Measurements from ENCODE around the gene MEGF8.
"Not testable (repeated sequence)": the region's sequence is repeated elsewhere in the genome, so short reads cannot be mapped to it uniquely, and the experiment has no call there.

The MEGF8 gene

DNA sequence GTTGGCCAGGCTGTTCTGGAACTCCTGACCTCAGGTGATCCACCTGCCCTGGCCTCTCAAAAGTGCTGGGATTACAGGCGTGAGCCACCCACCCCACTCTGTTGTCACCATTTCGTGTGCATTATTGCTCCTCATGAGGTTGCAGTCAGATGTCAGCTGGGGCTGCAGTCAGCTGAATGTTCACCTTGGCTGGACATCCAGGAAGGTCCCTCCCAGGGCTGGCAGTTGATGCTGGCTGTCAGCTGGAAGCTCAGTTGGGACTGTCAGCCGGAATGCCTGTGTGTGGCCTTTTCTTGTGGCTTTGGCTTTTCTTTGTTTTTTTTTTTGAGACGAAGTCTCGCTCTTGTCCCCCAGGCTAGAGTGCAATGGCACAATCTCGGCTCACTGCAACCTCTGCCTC, 6.6 kb downstream of the MEGF8 start:
- no peak for DNase-seq (ENCODE audit: low read depth in 3 of 3)

DNA sequence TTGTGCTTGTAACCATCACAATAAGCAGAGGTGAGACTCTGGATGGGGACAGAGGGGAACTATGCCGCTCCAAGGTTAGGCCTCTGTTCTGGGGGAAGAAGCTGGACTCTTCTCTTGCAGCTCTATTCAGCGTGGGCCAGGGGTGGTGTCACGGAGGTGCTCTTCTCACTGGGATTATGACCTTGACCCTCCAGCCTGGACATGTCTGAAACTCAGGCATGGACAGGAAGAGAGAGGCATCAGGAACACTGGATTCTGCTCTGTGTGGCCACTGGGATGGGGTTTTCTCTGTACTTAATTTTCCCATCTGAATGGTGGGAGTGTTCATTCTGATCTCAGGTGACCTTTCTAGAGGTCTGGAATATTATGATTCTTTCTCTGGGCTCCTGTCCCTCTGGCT, 7.6 kb downstream of the MEGF8 start:
- DNase-seq (ENCODE audit: low read depth in 3 of 3): no peak

DNA sequence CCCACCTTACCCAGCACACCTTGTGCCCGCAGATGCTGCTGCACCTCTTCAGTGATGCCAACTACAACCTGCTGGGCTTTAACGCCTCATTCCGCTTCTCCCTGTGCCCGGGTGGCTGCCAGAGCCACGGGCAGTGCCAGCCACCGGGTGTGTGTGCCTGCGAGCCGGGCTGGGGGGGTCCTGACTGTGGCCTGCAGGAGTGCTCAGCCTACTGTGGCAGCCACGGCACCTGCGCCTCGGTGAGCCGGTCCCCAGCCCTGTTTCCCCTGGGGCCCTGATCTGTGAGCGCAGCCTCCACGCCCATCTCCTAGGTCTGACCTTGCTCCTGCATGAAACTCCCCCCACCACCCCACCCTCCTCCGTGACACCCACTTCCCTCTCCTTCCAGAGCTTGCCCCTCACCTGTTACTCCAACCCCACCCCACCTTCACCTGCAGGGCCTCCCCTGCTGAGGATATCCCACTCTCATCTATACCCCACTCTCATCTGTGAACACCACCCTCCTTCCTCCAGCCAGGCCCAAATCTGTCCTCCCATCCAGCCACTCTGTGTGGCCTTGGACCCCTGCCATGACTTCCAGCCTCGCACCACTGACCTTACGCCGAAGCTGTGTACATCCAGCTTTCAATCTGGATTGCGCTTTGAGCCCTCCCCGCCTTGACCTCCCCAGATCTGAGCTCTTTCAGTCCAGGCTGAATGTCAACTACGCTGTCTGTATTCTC, 8.7 kb downstream of the MEGF8 start:
- no peak for DNase-seq (ENCODE audit: low read depth in 3 of 3)

DNA sequence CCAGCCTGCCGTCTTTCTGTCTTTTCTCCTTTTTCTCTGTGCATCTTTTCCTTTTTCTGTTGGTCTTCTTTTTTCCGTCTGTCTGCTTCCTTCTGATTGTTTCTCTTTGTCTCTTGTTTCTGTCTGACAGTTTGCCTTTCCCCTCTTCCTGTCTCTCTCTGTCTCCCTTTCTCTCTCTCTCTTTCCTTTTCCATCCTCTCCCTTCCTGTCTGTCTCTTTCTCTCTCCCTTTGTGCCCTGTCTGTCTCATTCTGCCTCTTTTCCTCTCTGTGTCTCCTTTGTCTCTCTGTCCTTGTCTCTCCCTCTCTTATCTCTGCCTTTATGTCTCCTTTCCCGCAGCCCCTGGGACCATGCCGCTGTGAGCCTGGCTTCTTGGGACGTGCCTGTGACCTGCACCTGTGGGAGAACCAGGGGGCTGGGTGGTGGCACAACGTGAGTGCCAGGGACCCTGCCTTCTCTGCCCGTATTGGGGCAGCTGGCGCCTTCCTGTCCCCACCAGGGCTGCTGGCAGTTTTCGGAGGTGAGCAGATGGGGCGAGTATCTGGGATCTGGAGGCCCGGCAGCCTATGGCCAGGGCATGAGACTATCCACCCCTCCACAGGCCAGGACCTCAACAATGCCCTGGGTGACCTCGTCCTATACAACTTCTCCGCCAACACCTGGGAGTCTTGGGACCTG, 9.4 kb downstream of the MEGF8 start:
- no peak for DNase-seq (ENCODE audit: low read depth in 3 of 3)

DNA sequence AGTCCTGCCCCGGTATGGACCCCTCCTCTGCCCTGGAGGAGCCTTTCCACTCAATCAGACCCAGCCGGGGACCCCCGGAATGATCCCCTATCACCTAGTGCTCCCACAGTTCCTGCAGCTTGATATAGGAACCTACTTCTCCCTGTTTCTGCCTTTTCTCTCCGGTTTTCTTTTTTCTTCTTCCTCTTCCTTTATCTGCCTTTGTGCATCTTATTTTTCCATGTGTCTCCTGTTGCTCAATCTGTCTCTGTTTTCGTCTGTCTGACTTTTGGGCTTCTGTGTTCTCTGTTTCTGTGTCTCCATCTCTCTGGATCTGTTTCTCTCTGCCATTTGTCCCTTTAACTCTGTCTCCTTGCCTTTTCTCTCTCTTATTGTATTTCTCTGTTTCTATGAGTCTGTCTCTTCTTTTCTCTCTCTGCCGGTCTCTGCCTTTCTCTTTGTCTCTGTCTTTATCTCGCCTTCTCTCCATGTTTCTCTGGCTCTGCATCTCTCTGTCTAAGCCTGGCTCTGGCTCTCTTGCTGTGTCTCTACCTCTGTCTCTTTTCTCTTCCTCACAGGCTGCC, 10.0 kb downstream of the MEGF8 start:
- DNase-seq (ENCODE audit: low read depth in 3 of 3): no peak

DNA sequence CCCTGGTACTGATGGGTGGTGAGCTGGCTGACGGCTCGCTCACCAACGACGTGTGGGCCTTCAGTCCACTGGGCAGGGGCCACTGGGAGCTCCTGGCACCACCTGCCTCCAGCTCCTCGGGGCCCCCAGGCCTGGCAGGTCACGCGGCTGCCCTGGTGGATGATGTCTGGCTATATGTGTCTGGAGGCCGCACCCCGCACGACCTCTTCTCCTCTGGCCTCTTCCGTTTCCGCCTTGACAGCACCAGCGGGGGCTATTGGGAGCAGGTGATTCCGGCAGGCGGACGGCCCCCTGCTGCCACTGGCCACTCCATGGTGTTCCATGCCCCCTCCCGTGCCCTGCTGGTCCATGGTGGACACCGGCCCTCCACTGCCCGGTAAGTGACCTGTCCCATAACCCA, 10.5 kb downstream of the MEGF8 start:
- no peak for DNase-seq (ENCODE audit: low read depth in 3 of 3)

DNA sequence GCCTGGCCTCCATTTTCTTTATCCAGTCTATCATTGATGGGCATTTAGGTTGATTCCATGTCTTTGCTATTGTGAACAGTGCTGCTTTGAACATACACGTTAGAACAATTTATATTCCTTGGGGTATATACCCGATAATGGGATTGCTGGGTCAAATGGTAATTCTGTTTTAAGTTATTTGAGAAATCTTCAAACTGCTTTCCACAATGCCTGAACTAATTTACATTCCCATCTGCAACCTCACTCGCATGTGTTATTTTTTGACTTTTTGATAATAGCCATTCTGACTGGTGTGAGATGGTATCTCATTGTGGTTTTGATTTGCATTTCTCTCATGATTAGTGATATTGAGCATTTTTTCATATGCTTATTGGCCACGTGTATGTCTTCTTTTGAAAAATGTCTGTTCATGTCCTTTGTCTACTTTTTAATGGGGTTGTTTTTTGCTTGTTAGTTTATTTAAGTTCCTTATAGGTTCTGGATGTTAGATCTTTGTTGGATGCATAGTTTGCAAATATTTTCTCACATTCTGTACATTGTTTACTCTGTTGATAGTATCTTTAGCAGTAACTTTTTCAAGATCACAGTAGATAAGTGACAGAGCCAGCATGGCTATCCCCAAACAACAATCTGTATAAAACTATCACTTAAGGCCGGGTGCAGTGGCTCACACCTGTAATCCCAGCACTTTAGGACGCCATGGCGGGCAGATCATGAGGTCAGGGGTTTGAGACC, 13.9 kb downstream of the MEGF8 start:
- not testable (repeated sequence) for DNase-seq (ENCODE audit: low read depth in 3 of 3)

DNA sequence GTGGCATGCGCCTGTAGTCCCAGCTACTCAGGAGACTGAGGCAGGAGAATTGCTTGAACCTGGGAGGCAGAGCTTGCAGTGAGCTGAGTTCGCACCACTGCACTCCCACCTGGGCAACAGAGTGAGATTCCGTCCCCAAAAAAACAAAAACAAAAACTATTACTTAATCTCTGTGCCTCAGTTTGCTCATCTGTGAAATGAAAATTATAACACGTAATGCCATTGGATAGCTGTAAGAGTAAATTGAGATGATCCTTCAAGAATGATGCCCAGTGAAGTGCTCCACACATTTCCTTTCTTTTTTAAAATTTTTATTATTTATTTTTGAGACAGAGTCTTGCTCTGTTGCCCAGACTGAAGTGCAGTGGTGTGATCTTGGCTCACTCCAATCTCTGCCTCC, 14.5 kb downstream of the MEGF8 start:
- DNase-seq (ENCODE audit: low read depth in 3 of 3): not testable (repeated sequence)

DNA sequence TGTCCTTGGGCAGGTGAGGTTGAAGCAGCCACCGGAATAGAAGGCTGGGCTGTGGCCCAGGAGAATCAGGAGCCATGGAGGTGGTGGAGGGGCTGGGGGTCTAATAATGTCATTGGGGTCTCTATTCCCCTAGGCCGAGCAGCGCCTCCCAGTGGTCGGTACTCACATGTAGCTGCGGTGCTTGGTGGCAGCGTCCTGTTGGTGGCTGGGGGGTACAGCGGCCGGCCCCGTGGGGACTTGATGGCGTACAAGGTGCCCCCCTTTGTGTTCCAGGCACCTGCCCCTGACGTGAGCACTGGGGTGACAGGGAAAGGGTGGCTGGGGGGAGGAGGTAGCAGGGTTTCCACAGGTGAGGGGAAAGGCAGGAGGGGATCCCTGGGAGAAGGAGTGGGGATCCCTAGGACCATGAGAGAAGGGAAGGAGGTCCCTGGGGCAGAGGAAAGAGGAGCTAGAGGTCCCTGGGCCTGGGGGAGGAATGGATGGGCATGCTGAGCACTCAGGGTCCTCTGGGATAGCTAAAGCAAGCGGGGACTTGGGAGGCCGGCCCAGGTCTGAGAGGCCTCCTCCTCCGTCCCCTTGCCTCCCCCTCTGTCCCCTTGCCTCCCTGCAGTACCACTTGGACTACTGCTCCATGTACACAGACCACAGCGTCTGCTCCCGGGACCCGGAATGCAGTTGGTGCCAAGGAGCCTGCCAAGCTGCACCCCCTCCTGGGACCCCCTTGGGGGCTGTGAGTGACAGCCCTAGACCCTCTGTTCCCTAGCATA, 18.1 kb downstream of the MEGF8 start:
- DNase-seq (ENCODE audit: low read depth in 3 of 3): no peak

DNA sequence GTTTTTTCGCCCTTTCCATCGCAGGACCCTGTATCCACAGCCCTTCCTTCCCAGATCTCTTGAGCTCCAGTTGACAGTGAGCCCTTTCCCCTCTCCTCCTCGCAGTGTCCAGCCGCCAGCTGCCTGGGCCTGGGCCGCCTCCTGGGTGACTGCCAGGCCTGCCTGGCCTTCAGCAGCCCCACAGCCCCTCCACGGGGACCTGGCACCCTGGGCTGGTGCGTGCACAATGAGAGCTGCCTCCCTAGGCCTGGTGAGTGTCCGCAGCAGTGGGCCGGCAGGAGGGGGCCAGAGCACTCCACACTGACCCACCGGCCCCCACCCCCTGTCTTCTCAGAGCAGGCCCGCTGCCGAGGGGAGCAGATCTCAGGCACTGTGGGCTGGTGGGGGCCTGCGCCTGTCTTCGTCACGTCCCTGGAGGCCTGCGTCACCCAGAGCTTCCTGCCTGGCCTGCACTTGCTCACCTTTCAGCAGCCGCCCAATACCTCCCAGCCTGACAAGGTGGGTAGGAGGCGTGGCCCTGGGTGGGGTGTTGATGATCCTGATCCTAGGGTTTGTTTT, 19.0 kb downstream of the MEGF8 start:
- no peak for DNase-seq (ENCODE audit: low read depth in 3 of 3)

DNA sequence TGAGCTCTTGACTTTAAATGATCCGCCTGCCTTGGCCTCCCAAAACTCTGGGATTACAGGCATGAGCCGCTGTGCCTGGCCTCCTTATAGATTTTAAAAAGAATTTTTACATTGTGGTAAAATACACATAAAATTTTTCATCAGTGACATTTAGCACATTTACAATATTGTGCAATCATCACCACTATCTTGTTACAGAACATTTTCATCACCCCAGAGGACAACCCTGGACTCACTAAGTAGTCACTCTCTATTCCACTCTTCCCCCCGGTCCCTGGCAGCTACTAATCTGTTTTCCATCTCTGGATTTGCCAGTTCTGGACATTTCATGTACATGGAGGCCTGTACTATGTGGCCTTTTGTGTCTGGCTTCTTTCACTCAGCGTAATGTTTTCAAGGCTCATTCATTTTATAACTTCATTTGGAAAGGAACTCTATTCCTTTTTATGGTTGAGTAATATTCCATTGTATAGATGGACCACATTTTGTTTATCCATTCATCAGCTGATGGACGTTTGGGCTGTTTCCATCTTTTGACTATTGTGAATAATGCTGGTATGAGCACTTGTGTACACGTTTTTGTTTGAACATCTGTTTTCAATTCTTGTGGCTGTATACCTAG, 19.9 kb downstream of the MEGF8 start:
- DNase-seq (ENCODE audit: low read depth in 3 of 3): no peak

DNA sequence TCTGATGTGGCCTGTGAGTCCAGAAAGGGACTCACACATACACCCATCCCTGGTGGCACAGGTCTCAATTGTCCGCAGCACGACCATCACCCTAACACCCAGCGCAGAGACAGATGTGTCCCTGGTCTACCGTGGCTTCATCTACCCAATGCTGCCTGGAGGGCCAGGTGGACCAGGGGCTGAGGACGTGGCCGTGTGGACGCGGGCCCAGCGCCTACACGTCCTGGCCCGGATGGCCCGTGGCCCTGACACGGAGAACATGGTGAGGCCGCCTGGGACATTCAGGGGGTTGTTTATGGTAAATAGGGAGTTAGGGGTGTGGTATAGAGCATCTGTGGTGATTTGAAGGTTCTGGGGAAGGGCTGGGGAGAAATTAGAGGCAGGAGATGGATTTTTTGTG, 22.8 kb downstream of the MEGF8 start:
- no peak for DNase-seq (ENCODE audit: low read depth in 3 of 3)

DNA sequence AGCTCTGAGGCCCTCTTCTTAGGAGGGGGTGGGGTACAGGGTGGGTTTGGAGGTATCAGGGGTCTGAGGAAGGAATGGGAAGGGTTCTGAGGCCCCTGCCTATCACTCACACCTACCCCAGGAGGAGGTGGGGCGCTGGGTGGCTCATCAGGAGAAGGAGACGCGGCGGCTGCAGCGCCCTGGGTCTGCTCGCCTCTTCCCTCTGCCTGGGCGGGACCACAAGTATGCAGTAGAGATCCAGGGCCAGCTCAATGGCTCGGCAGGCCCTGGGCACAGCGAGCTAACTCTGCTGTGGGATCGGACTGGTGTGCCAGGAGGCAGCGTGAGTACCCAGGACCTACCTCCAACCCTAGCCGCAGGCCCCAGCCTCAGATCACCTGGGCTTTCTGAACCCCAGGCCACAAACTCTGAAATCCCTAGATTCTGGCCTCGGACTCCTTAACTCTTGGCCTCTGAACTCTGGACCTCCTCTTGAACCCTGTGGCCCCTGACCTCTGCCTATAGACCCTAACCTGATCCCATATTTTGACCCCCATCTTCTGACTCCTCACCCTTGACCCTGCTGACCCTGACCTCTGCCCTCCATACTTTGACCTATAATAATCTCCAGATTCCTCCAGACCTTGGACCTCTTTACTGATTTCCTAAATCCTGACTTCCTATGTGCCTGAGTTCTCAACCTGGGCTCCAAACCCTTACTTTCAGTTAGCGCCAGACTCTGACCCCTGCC, 24.1 kb downstream of the MEGF8 start:
- DNase-seq (ENCODE audit: low read depth in 3 of 3): no peak

DNA sequence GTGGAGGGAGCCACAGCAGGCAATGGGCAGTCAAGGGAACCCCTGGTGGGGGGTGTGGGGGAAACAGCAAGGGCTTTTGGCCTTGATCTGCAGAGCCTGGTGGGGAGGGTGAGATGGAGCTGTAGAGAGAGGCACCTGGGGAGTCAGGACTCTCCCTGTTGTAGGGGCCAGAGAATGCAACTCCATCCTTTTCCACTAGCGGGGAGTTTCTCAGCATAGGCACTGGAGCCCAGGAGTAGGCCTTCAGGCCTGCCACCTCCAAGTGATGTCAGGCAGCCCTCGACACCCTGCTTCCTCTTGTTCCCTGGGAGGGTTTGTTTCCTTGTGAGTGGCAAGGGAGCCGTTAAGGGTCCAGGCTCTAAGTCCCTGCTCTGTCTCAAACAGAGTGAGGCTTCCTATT, 25.0 kb downstream of the MEGF8 start:
- no peak for DNase-seq (ENCODE audit: low read depth in 3 of 3)

DNA sequence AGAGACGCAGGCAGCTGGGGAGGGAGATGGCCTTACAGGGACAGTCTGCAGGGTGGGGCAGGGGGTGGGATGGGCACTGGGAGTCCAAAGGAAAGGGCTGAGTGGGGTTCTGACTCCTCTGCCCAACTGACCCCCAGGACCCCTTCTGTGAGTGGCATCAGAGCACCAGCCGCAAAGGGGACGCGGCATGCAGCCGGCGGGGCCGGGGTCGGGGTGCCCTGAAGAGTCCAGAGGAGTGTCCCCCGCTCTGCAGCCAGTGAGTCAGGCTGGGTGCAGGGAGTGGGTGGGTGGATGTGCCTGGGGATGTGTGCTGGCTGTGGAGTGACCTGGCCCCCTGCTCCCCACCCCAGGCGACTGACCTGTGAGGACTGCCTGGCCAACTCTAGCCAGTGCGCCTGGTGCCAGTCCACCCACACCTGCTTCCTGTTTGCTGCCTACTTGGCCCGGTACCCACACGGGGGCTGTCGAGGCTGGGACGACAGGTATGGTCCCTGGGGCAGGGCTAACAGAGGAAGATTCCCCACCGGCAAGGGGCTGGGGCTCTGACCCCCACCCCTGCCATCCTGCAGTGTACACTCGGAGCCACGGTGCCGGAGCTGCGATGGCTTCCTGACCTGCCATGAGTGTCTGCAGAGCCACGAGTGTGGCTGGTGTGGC, 25.8 kb downstream of the MEGF8 start:
- DNase-seq (ENCODE audit: low read depth in 3 of 3): no peak

DNA sequence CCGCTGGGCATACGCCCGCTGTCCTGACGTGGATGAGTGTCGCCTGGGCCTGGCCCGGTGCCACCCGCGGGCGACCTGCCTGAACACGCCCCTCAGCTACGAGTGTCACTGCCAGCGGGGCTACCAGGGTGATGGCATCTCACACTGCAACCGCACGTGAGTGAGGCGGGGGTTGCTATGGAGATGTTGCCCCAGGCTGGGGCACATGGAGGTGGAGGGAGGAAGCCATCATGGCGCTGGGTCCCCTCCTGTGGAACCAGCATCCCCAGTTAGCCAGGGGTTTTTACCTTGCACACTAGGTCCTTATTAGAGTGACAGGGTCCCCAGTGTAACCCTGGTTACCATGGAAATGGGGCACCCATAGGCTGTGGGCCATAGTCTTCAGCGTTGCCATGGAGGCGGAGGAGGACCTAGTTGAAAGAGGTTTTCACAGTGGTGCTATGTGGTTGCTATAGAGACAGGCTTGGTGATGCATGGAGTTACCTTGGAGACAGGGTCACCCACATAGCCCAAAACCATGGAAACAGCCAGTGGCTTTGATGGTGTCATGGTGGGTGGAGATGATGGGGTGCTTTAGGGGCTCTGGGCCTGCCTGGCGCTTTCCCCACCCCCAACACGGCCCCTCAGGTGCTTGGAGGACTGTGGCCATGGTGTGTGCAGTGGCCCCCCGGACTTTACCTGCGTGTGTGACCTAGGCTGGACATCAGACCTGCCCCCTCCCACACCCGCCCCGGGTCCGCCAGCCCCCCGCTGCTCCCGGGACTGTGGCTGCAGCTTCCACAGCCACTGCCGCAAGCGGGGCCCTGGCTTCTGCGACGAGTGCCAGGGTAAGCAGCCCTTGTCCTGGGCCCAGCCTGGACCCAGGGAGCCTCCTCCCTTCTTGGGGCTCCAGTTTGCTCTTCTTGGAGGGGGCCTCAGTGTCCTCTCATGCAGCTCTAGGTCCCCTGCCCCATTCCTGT, 27.1 kb downstream of the MEGF8 start:
- DNase-seq (ENCODE audit: low read depth in 3 of 3): no peak

DNA sequence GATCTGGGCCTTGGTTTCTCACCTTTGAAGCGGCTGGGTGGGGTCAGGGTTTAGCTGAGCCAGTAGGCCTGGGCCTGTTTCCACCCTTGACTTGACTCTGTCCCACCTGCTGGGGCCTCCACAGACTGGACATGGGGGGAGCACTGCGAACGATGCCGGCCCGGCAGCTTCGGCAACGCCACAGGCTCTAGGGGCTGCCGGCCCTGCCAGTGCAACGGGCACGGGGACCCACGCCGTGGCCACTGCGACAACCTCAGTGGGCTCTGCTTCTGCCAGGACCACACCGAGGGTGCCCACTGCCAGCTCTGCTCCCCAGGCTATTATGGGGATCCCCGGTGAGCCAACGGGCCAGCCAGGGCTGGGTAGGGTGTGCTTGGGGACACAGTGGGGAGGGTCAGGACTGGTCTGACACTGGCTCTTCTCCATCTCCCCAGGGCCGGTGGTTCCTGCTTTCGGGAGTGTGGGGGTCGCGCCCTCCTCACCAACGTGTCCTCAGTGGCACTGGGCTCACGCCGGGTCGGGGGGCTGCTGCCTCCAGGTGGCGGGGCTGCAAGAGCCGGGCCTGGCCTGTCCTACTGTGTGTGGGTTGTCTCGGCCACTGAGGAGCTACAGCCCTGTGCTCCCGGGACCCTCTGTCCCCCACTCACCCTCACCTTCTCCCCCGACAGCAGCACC, 28.0 kb downstream of the MEGF8 start:
- DNase-seq (ENCODE audit: low read depth in 3 of 3): no peak

DNA sequence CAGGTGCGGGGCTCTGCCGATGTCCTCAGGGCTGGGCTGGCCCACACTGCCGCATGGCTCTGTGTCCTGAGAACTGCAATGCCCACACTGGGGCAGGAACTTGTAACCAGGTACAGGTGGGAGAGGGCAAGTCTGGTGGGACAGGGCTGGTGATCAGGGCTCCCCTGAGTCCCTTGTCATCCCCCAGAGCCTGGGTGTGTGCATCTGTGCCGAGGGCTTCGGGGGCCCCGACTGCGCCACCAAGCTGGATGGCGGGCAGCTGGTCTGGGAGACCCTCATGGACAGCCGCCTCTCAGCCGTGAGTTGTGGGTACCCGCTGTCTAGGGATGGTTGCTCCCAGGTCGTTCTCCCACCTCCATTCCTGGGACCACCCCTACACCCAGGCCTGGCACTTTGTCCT, 30.5 kb downstream of the MEGF8 start:
- DNase-seq (ENCODE audit: low read depth in 3 of 3): no peak
